CD8-positive, alpha-beta memory T cell (primary cell): ENCODE results near the gene CEP68. TPM values are rescaled to one million over a fixed set of nuclear protein-coding genes. Genes with fewer than 3 reads are reported as not detected.
A peak's percentile ranks its signal among the peaks of the same experiment; 100 is the strongest.
"Not testable (repeated sequence)": the region's sequence is repeated elsewhere in the genome, so short reads cannot be mapped to it uniquely, and the experiment has no call there.

ENCODE experiments used
- CTCF ChIA-PET: fragments of 350-600 bp; sonication (Branson Sonifier 250); formaldehyde crosslinking; loops from one replicate; lab custom pipeline; 2021; ENCODE audit warnings: antibody characterized with exemption; lab: Charles Lee
- POLR2A ChIA-PET: fragments of 350-600 bp; sonication (Branson Sonifier 250); formaldehyde crosslinking; loops from one replicate; lab custom pipeline; 2021; ENCODE audit warnings: antibody characterized with exemption; lab: Charles Lee
- DNase-seq, 5 donors: peaks; one replicate each; pipeline versions ENCODE4 v3.0.0 to v3.0.0-alpha.2; 2020 to 2022; ENCODE audit warnings: mixed read lengths in 1 of 5
- H3K27ac ChIP-seq: one replicate; pipeline ENCODE4 v1.7.0; 2013; ENCODE audit warnings: low read depth, mild to moderate bottlenecking, low read length, moderate library complexity
- H3K27me3 ChIP-seq: 2 replicates; pipeline ENCODE4 v1.7.0; 2013; ENCODE audit warnings: low read length, mild to moderate bottlenecking; ENCODE audit not compliant: insufficient read depth, poor library complexity, severe bottlenecking
- H3K36me3 ChIP-seq: 2 replicates; pipeline ENCODE4 v1.7.0; 2013; ENCODE audit warnings: mild to moderate bottlenecking, low read length, moderate library complexity; ENCODE audit not compliant: insufficient read depth
- H3K4me1 ChIP-seq: 2 replicates; pipeline ENCODE4 v1.7.0; 2013; ENCODE audit warnings: mild to moderate bottlenecking, low read length, moderate library complexity; ENCODE audit not compliant: insufficient read depth
- H3K4me3 ChIP-seq: 2 replicates; pipeline ENCODE4 v1.7.0; 2013; ENCODE audit warnings: mild to moderate bottlenecking, low read length
- H3K9me3 ChIP-seq: 2 replicates; pipeline ENCODE4 v1.7.0; 2013; ENCODE audit warnings: mild to moderate bottlenecking, low read length
- H3K27ac Mint-ChIP-seq, 8 donors: one replicate each; pipeline ENCODE4 v1.8.0; 2020 to 2021; ENCODE audit warnings: mixed read lengths in 8 of 8, mild to moderate bottlenecking in 6 of 8, inconsistent platforms in 3 of 8, moderate library complexity in 3 of 8
- H3K27me3 Mint-ChIP-seq, 2 donors: one replicate each; pipeline ENCODE4 v1.8.0; 2020 to 2021; ENCODE audit warnings: mixed read lengths in 2 of 2, mild to moderate bottlenecking in 1 of 2, moderate library complexity in 1 of 2
- H3K36me3 Mint-ChIP-seq, 3 donors: one replicate each; pipeline ENCODE4 v1.8.0; 2020 to 2021; ENCODE audit warnings: mixed read lengths in 3 of 3, inconsistent platforms in 1 of 3, mild to moderate bottlenecking in 1 of 3
- H3K4me1 Mint-ChIP-seq, 3 donors: one replicate each; pipeline ENCODE4 v1.8.0; 2020 to 2021; ENCODE audit warnings: mixed read lengths in 3 of 3, inconsistent platforms in 1 of 3, mild to moderate bottlenecking in 1 of 3
- H3K4me3 Mint-ChIP-seq, 7 donors: one replicate each; pipeline ENCODE4 v1.8.0; 2020 to 2021; ENCODE audit warnings: mixed read lengths in 7 of 7, mild to moderate bottlenecking in 6 of 7, moderate library complexity in 4 of 7, inconsistent platforms in 2 of 7
- H3K9me3 Mint-ChIP-seq, 5 donors: one replicate each; pipeline ENCODE4 v1.8.0; 2020 to 2022; ENCODE audit warnings: mixed read lengths in 5 of 5, mild to moderate bottlenecking in 3 of 5, moderate library complexity in 2 of 5, inconsistent platforms in 1 of 5
- polyA plus RNA-seq: library from polyadenylated mRNA; unstranded; fragments of 300-500 nt; fragmentation: Illumina TruSeq; gene quantifications from one replicate; pipeline ENCODE4 v1.2.3, GENCODE V29; 2021
- total RNA-seq, 2 experiments: library from RNA; stranded (reverse); gene quantifications; one replicate each; pipeline ENCODE4 v1.2.3, GENCODE V29; 2021

Gene CEP68
- total and polyA plus RNA-seq, 3 experiments from 2014 or later = 7.2 to 24.7 (median 7.4) TPM

DNA sequence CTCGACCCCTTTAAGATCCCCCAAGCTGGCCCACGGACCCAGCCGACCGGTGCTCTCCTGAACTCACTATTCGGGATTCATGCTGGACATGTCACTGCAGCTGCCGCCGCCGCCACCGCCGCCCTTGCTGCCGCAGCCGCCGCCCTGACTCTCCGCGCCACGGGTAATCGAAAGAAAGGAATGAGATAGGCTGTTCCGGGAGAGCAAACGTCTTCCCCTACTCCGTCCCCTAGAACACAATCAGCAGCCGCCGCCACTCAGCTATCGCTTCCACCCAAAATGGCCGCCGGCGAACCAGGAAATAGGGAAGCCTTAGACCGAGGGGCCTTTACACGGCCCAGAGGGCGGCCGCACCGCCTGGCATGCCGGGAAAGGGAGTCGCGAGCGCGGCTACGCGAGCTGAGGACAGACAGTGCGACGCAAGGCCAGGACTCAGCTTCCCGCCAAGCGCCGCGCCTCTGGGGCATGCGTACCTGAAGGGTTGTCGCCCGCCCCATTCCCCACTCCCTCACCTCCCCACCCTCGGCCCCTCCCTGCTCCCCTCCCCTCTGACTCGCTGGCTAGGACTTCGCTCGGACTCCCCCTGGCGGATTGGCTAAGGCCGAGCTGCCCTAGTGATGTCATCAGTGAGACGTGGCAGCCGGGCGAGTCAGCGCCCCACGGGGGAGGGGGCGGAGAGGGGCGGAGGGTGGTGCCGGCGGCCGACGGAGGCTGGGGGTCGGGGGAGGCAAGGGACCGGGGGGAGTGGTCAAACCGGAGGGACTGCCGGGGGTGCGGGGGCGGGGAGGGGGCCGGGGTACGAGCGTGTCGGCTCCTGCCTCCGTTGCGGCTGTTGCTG is 73.8 kb downstream of the CEP68 start, which contains the start of gene RAB1A:
TSS of gene RAB1A (minus strand) at position 281 of the 838 bp plus-strand sequence. CDS start at position 90, 191 bp downstream.
- H3K4me3 Mint-ChIP-seq = peak within 1 kb of the TSS; percentile 92 to 100 (median 99)
- H3K27ac Mint-ChIP-seq = peak within 1 kb of the TSS; percentile 82 to 100 (median 99)
- H3K4me1 ChIP-seq = peaks cover 40% of the 10 kb centered on the region
- DNase-seq = peak; percentile 97 to 100 (median 99)
- CTCF ChIA-PET = interaction anchor here (0.8 to 2.8 kb wide), 13 partner anchors 10 to 212 kb away, joined by 3 to 24 read pairs (median 4); partner anchors contain the start of genes ACTR2 and CEP68
- peaks cover 0 to 3% of the 10 kb centered on the region in 2 donors for H3K27me3 Mint-ChIP-seq
- no peaks in the 10 kb centered on the region for H3K36me3 ChIP-seq
- POLR2A ChIA-PET = interaction anchor here (0.6 to 2.6 kb wide), 21 partner anchors 9 to 1541 kb away, joined by 3 to 51 read pairs (median 4); partner anchors contain the start of genes ACTR2, AFTPH, CEP68 and MDH1
- H3K4me1 Mint-ChIP-seq = peaks cover 37 to 47% (median 42%) of the 10 kb centered on the region in 3 donors
- no peaks in the 10 kb centered on the region for H3K27me3 ChIP-seq
- peaks cover 0 to 2% (median 0%) of the 10 kb centered on the region in 5 donors for H3K9me3 Mint-ChIP-seq
- peak within 1 kb of the TSS; percentile 89 for H3K27ac ChIP-seq
- H3K4me3 ChIP-seq = peak within 1 kb of the TSS; percentile 81
- H3K9me3 ChIP-seq = no peaks in the 10 kb centered on the region
- peaks cover 0 to 18% (median 3%) of the 10 kb centered on the region in 3 donors for H3K36me3 Mint-ChIP-seq

DNA sequence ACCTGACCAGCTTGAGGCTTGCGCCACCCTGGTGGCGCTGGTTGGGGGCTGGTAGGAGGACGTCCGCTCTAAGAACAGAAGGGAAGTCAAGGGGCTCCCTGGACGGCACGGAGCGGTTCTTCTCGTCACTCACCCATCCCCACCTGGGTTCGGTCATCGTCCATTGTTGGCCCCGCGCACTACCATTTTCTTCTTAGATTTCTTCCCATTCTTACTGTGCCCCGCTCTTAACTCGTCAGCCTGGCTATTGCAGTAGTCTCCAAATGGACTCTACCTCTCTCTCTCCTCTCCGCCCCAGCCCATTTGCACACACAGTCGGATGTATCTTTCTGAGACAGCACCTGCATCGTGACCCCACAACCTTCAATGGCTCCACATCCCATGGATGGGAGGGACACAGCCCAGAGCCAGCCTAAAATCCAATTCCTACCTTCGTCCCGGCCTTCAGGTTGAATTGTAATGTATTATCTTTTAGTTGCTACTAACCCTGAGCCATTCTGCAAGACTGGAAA is 74.5 kb downstream of the CEP68 start:
- peaks cover 0 to 18% (median 3%) of the 10 kb centered on the region in 3 donors for H3K36me3 Mint-ChIP-seq
- H3K9me3 Mint-ChIP-seq = peaks cover 0 to 2% (median 0%) of the 10 kb centered on the region in 5 donors
- DNase-seq = no peak
- peaks cover 36 to 41% (median 40%) of the 10 kb centered on the region in 3 donors for H3K4me1 Mint-ChIP-seq
- Histone ChIP-seq H3K27ac (peak overlapping the region; percentile 89), H3K36me3 (no peaks in the 10 kb centered on the region), H3K4me3 (peak overlapping the region; percentile 79), H3K9me3 (no peaks in the 10 kb centered on the region), H3K4me1 (peaks cover 34% of the 10 kb centered on the region), H3K27me3 (no peaks in the 10 kb centered on the region)
- ChIA-PET POLR2A (interaction anchor here (0.6 to 2.6 kb wide), 14 partner anchors 8 to 607 kb away, joined by 3 to 51 read pairs (median 5); partner anchors contain the start of genes ACTR2, AFTPH, CEP68 and SERTAD2), CTCF (interaction anchor here (0.8 to 2.8 kb wide), 12 partner anchors 8 to 213 kb away, joined by 3 to 24 read pairs (median 5); partner anchors contain the start of genes ACTR2 and CEP68)
- H3K4me3 Mint-ChIP-seq = peak overlapping the region; percentile 92 to 100 (median 99)
- peaks cover 0 to 3% of the 10 kb centered on the region in 2 donors for H3K27me3 Mint-ChIP-seq
- H3K27ac Mint-ChIP-seq = peak overlapping the region; percentile 82 to 100 (median 99)

DNA sequence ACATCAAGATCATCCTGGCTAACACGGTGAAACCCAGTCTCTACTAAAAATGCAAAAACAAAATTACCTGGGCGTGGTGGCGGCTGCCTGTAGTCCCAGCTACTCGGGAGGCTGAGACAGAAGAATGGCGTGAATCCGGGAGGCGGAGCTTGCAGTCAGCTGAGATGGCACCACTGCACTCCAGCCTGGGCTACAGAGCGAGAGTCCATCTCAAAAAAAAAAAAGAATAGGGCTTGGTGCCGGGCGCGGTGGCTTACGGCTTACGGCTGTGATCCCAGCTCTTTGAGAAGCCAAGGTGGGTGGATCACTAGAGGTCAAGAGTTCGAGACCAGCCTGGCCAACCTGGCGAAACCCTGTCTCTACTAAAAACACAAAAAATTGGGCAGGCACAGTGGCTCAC is 76.7 kb downstream of the CEP68 start:
- H3K4me1 Mint-ChIP-seq = peaks cover 20 to 23% (median 20%) of the 10 kb centered on the region in 3 donors
- H3K27ac Mint-ChIP-seq, H3K4me3 ChIP-seq, H3K27me3 ChIP-seq, CTCF ChIA-PET, DNase-seq, POLR2A ChIA-PET, H3K4me3 Mint-ChIP-seq, H3K27me3 Mint-ChIP-seq, H3K36me3 ChIP-seq, H3K27ac ChIP-seq, H3K9me3 Mint-ChIP-seq, H3K9me3 ChIP-seq: not testable (repeated sequence)
- H3K4me1 ChIP-seq = peaks cover 15% of the 10 kb centered on the region
- H3K36me3 Mint-ChIP-seq = peaks cover 0 to 16% (median 3%) of the 10 kb centered on the region in 3 donors

DNA sequence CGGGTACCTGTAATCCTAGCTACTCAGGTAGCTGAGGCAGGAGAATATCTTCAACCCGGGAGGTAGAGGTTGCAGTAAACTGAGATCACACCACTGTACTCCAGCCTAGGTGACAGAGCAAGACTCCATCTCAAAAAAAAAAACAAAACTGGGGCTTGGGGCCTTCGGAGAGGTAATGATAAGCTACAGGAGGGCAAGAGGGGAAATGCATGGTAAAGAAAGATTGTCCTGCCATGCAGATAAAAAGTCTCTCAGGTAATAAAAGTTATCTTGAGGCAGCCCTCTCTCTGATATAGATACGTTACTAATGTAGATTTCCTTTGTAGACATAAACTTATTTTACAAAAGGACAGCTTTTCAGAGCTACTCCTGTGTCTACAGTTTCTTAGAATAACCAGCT is 77.4 kb downstream of the CEP68 start:
- H3K27ac ChIP-seq = no peak overlapping the region
- Mint-ChIP-seq H3K9me3 (peaks cover 0 to 2% (median 0%) of the 10 kb centered on the region in 5 donors), H3K4me3 (peak overlapping the region in 1 of 7 donors; percentile 64), H3K27ac (no peak overlapping the region), H3K27me3 (peaks cover 0 to 7% of the 10 kb centered on the region in 2 donors), H3K36me3 (peaks cover 0 to 16% (median 3%) of the 10 kb centered on the region in 3 donors), H3K4me1 (peaks cover 13 to 16% (median 13%) of the 10 kb centered on the region in 3 donors)
- DNase-seq = no peak
- peaks cover 8% of the 10 kb centered on the region for H3K4me1 ChIP-seq
- H3K36me3 ChIP-seq = no peaks in the 10 kb centered on the region
- H3K27me3 ChIP-seq = no peaks in the 10 kb centered on the region
- no peaks in the 10 kb centered on the region for H3K9me3 ChIP-seq
- POLR2A ChIA-PET = no interaction called here
- H3K4me3 ChIP-seq = no peak overlapping the region
- CTCF ChIA-PET = interaction anchor here (0.8 to 1.3 kb wide), 3 partner anchors 14 to 78 kb away, joined by 3 to 4 read pairs (median 3); partner anchors contain the start of gene CEP68

DNA sequence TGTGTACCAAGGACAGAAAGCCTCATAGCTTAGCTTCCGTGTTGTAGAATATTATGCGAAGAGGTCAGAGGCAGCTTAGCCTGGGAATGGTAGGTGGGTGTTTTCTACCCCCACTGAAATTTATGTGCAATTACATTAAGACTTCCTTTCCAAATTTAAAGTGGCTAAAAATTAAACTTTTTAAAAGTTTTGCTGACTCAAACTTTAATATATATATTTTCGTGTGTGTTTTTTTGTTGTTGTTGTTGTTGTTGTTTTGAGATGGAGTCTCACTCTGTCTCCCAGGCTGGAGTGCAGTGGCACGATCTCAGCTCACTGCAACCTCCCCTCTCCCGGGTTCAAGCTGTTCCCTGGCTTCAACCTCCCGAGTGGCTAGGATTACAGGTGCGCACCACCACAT is 77.9 kb downstream of the CEP68 start:
- Mint-ChIP-seq H3K27me3 (peaks cover 3 to 7% of the 10 kb centered on the region in 2 donors), H3K4me3 (peak overlapping the region in 1 of 7 donors; percentile 64), H3K27ac (peak overlapping the region in 1 of 8 donors; percentile 39), H3K9me3 (peaks cover 0 to 2% (median 0%) of the 10 kb centered on the region in 5 donors), H3K36me3 (peaks cover 0 to 11% (median 3%) of the 10 kb centered on the region in 3 donors), H3K4me1 (peaks cover 8 to 10% (median 8%) of the 10 kb centered on the region in 3 donors)
- Histone ChIP-seq H3K27ac (no peak overlapping the region), H3K9me3 (no peaks in the 10 kb centered on the region), H3K36me3 (no peaks in the 10 kb centered on the region), H3K4me1 (peaks cover 4% of the 10 kb centered on the region), H3K27me3 (no peaks in the 10 kb centered on the region), H3K4me3 (no peak overlapping the region)
- ChIA-PET CTCF (interaction anchor here (0.8 to 1.3 kb wide), 7 partner anchors 14 to 216 kb away, joined by 3 to 4 read pairs (median 3); partner anchors contain the start of gene CEP68), POLR2A (interaction anchor here (0.5 kb wide), 1 partner anchor 269 kb away, joined by 4 read pairs; no protein-coding TSS in a partner anchor)
- DNase-seq = no peak

DNA sequence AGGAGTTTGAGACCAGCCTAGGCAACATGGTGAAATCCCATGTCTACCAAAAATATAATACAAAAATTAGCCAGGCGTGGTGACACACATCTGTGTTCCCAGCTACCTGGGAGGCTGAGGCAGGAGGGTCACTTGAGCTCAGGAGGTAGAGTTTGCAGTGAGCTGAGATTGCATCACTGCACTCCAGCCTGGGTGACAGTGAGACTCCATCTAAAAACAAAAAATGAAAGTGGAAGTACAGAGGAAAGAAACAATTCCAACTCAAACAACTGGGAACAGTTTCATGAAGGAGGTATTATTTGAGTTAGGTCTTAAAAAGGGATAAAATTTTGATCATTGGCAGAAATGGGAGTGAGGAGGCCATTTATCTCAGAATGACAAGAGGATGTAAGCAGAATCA is 80.0 kb downstream of the CEP68 start:
- Mint-ChIP-seq H3K4me3 (no peak overlapping the region), H3K9me3 (no peaks in the 10 kb centered on the region), H3K27ac (peak overlapping the region in 1 of 8 donors; percentile 11), H3K27me3 (peaks cover 5 to 8% of the 10 kb centered on the region in 2 donors), H3K36me3 (no peaks in the 10 kb centered on the region), H3K4me1 (peaks cover 0 to 1% (median 0%) of the 10 kb centered on the region in 3 donors)
- Histone ChIP-seq H3K27ac (no peak overlapping the region), H3K27me3 (no peaks in the 10 kb centered on the region), H3K9me3 (no peaks in the 10 kb centered on the region), H3K4me3 (no peak overlapping the region), H3K36me3 (no peaks in the 10 kb centered on the region), H3K4me1 (no peaks in the 10 kb centered on the region)
- DNase-seq = no peak
- CTCF ChIA-PET = no interaction called here
- POLR2A ChIA-PET = no interaction called here
